ENCODE results near the gene IFI27L2.
"Not testable (repeated sequence)": the region's sequence is repeated elsewhere in the genome, so short reads cannot be mapped to it uniquely, and the experiment has no call there.

Gene IFI27L2

DNA sequence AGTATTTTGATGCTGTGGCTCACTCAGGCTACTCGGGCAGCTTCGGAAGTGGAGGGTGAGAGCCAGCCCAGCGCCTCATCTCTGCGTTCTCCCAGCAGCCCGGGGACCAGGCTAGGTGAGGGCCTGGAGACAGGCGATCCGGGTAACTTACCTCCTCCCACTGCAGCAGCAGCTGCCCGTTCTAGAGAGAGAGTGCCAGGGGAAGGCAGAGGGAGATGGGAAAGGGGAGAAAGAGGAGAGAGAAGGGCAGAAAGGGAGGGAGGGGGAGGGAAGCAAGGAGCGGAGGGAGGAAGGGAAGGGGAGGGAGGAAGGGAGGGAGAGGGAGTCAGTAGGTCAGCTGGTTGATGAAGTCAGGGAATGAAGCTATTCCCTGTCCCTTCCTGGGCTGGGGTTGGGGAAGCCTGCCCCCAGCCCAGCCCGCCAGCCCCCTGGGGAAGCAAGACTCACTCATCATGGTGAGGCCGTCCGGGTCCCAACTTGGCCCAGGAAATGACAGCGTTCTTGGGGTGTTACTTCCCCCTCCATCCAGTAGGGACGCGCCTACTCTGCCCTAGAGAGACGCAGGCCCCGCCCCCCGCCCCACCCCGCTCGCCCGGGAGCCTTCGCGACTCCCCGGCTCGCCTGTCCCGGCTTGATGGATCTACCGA is at the start of gene IFI27L2:
Gene IFI27L2, minus strand, starts transcription at position 494 of the 647 bp plus-strand sequence. Its CDS starts 40 bp downstream, at position 454.
- DNase-seq (ENCODE audit: low read depth in 2 of 2) = peak; percentile 52 to 66

GRCh38 chr14:94177806-94178205 is 48.4 kb upstream of the IFI27L2 start:
- no peak for DNase-seq (ENCODE audit: low read depth in 2 of 2)

DNA sequence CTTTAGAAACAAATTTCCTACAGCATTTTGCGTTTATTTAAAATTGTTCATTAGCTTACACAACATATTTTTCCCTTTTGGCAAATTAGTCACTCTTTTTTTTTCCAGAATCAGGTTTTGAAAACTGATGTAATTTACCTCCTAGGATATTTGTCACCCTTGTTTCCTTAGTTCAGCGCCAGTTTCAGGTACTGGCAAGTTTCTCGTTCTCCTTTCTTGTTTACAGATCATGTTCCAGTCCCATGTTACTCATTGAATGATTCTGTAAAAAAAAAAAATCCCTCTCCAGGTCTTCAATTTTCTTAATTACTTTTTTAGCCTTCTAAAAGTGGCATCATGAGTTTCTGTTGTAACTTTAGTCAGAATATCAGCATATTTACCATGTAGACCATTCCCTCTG is 47.4 kb upstream of the IFI27L2 start:
- DNase-seq (ENCODE audit: low read depth in 2 of 2) = no peak

DNA sequence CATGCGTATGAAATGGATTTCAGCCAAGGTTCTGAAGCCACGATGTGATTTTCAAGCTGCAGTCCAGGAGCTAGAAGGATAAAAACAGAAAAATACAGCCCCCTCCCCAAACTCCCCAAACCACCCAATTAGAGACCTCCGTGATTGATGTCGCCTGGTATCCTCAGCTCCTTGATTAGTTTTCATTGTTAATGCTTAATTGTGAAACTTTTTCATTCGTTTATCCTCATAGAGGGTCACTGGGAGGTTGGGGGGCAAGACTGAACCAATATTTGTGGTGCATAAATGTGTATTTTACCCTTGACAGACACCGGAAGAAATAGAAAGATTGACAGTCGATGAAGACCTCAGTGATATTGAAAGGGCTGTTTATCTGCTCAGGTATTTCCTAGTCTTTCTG is 46.3 kb upstream of the IFI27L2 start:
- DNase-seq (ENCODE audit: low read depth in 2 of 2) = no peak

DNA sequence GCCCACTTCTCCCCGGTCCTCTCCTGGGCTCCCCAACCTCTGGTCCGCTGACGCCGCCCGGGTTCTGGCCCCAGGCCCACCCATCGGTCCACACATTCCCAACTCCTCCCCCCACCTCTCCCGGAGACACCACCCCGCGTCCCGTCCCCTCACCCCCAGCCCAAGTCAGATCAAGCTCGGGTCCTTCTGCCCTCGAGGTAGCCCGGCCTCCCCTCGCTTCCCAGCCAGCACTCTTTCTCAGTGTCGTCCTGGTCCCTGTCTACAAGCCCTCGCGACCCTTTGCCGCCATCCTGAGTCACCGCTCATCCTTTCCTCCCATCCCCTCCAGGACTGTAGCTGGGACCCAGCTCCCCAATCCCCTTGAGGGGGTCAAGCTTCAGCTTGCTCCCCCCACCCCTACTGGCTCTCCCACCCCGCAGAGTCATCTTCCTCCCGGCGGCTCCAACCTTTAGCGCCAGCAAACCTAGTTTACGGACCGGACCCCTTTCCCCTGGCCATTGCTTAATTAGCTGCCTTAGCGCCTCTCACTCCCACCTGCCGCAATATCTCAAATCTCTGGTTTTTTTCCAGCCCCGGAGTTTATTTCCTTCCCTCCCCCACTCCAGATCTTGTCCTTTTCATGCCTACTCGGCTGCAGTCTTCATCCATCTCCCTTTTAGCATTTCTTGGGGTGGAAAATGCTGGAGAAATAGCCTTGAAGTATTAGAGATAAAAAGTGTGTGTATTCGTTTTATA is 45.8 kb upstream of the IFI27L2 start:
- DNase-seq (ENCODE audit: low read depth in 2 of 2) = no peak

DNA sequence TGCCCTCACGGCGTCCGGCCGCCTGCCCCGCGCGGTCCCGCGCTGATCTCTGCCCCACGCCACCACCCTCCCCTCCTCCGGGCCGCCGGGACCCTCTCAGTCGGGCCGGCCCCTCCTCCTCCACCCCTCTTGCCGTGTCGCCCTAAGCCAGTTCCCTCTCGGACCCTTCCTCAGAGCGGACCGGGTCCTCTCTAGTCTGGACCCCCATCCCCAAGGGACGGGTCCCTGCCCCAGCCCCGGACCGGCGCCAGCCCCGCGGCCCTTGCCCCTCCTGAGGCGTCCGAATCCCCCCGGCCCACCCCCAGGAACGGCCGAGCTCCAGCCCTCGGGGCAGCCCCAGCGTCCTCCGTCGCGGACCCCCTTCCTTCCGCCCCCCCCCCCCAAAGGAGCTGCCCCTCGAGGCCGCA is 45.2 kb upstream of the IFI27L2 start:
- no peak for DNase-seq (ENCODE audit: low read depth in 2 of 2)

- DNase-seq (ENCODE audit: low read depth in 2 of 2) = peak; percentile 80 to 82
These were observed 44.6 kb upstream of the IFI27L2 start, which contains the start of gene PPP4R4 for GRCh38 chr14:94173885-94174603. PPP4R4 (plus strand) TSS chr14:94174322; CDS start chr14:94174466, 144 bp downstream.

GRCh38 chr14:94173471-94173884 is 44.1 kb upstream of the IFI27L2 start:
- no peak for DNase-seq (ENCODE audit: low read depth in 2 of 2)

- no peak for DNase-seq (ENCODE audit: low read depth in 2 of 2)
These were observed 43.1 kb upstream of the IFI27L2 start for GRCh38 chr14:94172545-94172944.

GRCh38 chr14:94171208-94171607 is 41.8 kb upstream of the IFI27L2 start:
- DNase-seq (ENCODE audit: low read depth in 2 of 2) = no peak

DNA sequence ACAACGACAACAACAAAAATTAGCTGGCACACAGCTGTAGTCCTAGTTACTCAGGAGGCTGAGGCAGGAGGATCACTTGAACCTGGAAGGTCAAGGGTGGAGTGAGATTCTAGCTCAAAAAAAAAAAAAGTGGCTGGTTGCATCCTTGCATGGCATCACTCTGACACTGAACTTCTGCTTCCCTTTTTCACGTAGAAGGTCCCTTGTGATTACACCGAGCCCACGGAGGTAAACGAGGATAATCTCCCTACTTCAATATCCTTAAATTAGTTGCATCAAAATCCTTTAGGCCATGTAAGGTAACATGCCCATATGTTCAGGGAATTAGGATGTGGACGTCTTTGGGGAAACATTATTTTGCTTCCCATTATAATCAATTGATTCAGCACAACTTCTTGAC is 40.7 kb upstream of the IFI27L2 start:
- no peak for DNase-seq (ENCODE audit: low read depth in 2 of 2)

DNA sequence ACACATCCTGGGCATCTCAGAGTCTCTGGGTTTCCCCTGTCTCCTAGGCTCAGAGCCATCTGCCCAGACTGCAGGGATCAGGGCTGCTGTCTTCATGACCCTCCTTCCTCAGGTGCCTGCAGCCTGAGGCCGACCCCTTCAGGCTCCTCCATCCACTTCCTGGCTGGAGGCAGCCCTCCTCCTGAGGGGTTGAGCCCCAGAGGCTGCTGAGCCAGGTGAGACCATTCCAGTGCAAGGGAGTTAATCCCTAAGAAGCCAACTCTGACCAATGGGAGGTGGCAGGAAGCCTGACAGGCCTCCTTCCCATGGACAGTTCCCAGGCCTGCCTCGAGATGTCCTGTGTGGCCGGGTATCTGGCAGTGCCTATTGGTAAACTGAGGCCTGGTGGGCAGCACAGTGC is 36.3 kb upstream of the IFI27L2 start:
- no peak for DNase-seq (ENCODE audit: low read depth in 2 of 2)

GRCh38 chr14:94164685-94165431 is 35.5 kb upstream of the IFI27L2 start:
- peak in 1 of 2 donors; percentile 38 for DNase-seq (ENCODE audit: low read depth in 2 of 2)

DNA sequence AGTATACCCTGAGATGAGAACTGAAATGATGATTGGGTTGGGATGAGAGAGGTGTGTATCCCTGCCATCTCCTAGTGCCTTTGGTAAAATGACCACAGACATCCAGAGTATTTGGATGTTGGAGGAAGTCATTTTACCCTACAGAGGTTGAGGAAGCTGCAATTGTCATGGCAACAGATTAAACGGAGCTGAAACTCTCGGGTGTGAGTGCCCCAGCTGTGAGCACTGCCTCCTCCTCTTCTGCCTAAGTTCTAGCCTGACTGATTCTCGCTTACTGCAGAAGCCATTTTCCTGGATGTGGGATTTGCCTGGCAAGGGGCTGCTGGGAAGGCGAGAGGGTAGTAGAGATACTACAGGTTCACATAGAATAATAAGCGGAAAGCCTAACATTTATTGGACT is 34.4 kb upstream of the IFI27L2 start:
- DNase-seq (ENCODE audit: low read depth in 2 of 2) = no peak

DNA sequence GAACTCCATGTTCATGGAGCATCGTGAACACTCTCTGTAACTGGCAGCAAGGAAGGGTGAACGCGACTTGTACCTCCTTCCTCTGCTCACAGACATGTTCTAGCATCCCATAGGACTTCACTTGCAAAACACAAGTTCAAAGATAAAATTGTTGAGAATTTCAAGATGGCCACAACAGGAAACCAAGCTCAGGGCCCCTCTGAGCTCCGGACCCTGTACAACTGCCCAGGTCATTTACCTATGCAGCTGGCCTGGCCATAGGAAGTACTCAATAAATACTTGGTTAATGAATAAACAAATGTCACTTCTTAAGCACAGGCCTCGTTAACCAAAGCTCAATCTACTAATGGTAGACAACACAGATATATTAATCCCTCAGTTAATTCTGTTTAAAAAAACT is 33.1 kb upstream of the IFI27L2 start:
- no peak for DNase-seq (ENCODE audit: low read depth in 2 of 2)

- DNase-seq (ENCODE audit: low read depth in 2 of 2) = no peak
These were observed 32.6 kb upstream of the IFI27L2 start for GRCh38 chr14:94161981-94162380.

DNA sequence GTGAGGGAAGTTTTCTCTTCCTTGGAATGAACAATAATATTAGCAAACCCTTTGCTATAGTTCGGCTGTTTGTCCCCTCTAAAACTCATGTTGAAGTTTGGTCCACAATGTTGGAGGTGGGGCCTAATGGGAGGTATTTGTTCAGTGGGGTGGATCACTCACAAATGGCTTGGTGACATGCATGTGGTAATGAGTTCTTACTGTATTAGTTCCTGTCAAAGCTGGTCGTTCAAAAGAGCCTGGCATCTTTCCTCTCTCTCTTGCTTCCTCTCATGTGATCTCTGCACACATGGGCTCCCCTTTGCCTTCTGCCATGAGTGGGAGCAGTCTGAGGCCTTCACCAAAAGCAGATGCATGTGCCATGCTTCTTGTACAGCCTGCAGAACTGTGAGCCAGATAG is 31.7 kb upstream of the IFI27L2 start:
- no peak for DNase-seq (ENCODE audit: low read depth in 2 of 2)

GRCh38 chr14:94158239-94158883 is 29.0 kb upstream of the IFI27L2 start:
- no peak for DNase-seq (ENCODE audit: low read depth in 2 of 2)

- no peak for DNase-seq (ENCODE audit: low read depth in 2 of 2)
These were observed 27.8 kb upstream of the IFI27L2 start for GRCh38 chr14:94157197-94157596.

- not testable (repeated sequence) for DNase-seq (ENCODE audit: low read depth in 2 of 2)
These were observed 26.7 kb upstream of the IFI27L2 start for GRCh38 chr14:94156143-94156542.

GRCh38 chr14:94153750-94154342 is 24.4 kb upstream of the IFI27L2 start:
- no peak for DNase-seq (ENCODE audit: low read depth in 2 of 2)

All from activated CD4-positive, alpha-beta T cell treated with anti-CD3 and anti-CD28 coated beads for 24 hours (primary cell).